ENCODE measurements around the gene NEDD8.
A peak's percentile ranks its signal among the peaks of the same experiment; 100 is the strongest.

Gene NEDD8

GRCh38 chr14:24194186-24194872, 37.8 kb downstream of the NEDD8 start:
- DNase-seq, result no peak

- no peak for DNase-seq
Measured at GRCh38 chr14:24192933-24193332, 39.2 kb downstream of the NEDD8 start.

- no peak for DNase-seq
Measured at GRCh38 chr14:24190416-24190815, 41.8 kb downstream of the NEDD8 start.

GRCh38 chr14:24189460-24189859, 42.7 kb downstream of the NEDD8 start:
- no peak for DNase-seq

- no peak for DNase-seq
Measured at GRCh38 chr14:24189059-24189375, 43.1 kb downstream of the NEDD8 start.

- peak; percentile 84 for DNase-seq
Measured at GRCh38 chr14:24188251-24189058, 43.7 kb downstream of the NEDD8 start, which contains the start of gene IPO4. Gene IPO4 (minus strand): TSS chr14:24188816. CDS start chr14:24188787, 29 bp downstream.

GRCh38 chr14:24187539-24187915, 44.6 kb downstream of the NEDD8 start:
- DNase-seq, result no peak

- DNase-seq, result no peak
Measured at GRCh38 chr14:24186831-24187538, 45.2 kb downstream of the NEDD8 start.

- DNase-seq, result no peak
Measured at GRCh38 chr14:24185741-24186140, 46.4 kb downstream of the NEDD8 start.

GRCh38 chr14:24185026-24185425, 47.1 kb downstream of the NEDD8 start:
- no peak for DNase-seq

- no peak for DNase-seq
Measured at GRCh38 chr14:24184104-24184970, 47.8 kb downstream of the NEDD8 start.

GRCh38 chr14:24183014-24183481, 49.1 kb downstream of the NEDD8 start:
- no peak for DNase-seq

- DNase-seq, result no peak
Measured at GRCh38 chr14:24182110-24182882, 49.9 kb downstream of the NEDD8 start.

- DNase-seq, result no peak
Measured at GRCh38 chr14:24181371-24182077, 50.6 kb downstream of the NEDD8 start.

GRCh38 chr14:24179961-24180796, 52.0 kb downstream of the NEDD8 start:
- no peak for DNase-seq

GRCh38 chr14:24179294-24179960, 52.7 kb downstream of the NEDD8 start:
- DNase-seq, result no peak

GRCh38 chr14:24178399-24179178, 53.6 kb downstream of the NEDD8 start:
- DNase-seq, result no peak

- no peak for DNase-seq
Measured at GRCh38 chr14:24177891-24178290, 54.3 kb downstream of the NEDD8 start.

All from NCI-H2081 treated with DMSO at 0.1 percent for 48 hours (cell line).